Fibroblast of skin of back (primary cell): ENCODE data around the gene DEFB123.

ENCODE experiments used
- DNase-seq: peaks from one replicate; pipeline ENCODE4 v3.0.0-alpha.2; 2013

Gene DEFB123

GRCh38 chr20:31474097-31474436, 33.6 kb downstream of the DEFB123 start:
- DNase-seq = no peak

GRCh38 chr20:31474758-31475427, 34.5 kb downstream of the DEFB123 start, which contains the start of the genes DEFB124 and REM1:
TSS of gene DEFB124 (minus strand) at chr20:31475127. CDS start at chr20:31473013, 2,114 bp downstream.
TSS of gene REM1 (plus strand) at chr20:31475288. CDS start at chr20:31476446, 1,158 bp downstream.
- no peak for DNase-seq

DNA sequence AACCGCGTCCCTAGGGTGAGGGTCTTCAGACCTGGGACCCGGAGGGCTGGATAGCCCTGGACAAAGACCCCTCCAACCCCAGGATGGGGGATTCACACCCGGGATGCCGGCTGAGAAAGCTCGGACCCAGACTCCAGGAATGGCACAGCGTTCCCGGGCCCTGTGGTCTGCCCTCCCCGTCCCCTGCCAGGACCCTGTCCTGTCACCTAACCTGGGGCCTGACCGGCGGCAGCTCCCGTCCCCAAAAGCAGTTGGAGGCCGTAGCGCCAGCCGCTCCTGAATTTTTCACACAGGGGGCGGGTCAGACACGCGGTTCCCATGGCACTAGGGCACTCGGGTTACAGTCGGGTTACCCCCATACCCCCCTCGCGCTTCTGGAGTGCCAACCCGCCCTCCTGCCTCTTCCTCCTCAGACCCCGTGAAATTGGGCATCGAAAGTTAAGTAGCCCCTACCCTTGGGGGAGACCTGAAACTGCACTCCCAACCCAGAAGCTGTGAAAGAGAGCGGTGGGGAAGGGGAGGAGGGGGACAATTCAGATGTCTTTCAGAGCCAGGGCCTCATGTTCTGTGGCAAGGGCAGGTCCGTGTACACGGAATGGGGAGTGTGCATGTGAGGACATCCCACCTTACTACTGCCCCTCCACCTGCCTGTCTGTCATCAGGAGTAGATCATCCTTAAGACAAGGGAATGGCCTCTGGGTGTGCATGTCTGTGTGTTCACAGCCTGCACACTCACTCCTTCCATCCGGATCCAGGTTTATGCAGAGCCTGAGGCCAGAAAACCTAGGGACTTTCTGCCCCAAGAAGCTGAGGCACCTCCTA, 35.3 kb downstream of the DEFB123 start:
- no peak for DNase-seq

GRCh38 chr20:31476294-31476585, 35.8 kb downstream of the DEFB123 start:
- DNase-seq = no peak

- DNase-seq = peak; percentile 22
Observed at GRCh38 chr20:31476643-31477215, 36.3 kb downstream of the DEFB123 start.

DNA sequence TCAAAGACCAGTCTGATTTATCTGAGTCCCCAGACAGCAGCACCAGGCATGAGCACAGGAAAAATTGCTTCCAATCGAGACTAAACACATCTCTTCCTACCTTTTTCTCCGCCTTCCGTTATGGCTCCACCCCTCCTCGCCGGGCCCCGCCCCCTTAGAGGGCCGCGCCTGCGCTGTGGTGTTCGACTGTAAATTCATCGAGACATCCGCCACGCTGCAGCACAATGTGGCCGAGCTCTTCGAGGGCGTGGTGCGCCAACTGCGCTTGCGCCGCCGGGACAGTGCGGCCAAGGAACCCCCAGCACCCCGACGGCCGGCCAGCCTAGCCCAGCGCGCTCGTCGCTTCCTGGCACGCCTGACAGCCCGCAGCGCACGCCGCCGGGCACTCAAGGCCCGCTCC, 43.6 kb downstream of the DEFB123 start:
- DNase-seq = peak; percentile 45

- DNase-seq = peak; percentile 71
Observed at GRCh38 chr20:31485450-31486339, 45.3 kb downstream of the DEFB123 start.

- no peak for DNase-seq
Observed at GRCh38 chr20:31488115-31488514, 47.7 kb downstream of the DEFB123 start.

DNA sequence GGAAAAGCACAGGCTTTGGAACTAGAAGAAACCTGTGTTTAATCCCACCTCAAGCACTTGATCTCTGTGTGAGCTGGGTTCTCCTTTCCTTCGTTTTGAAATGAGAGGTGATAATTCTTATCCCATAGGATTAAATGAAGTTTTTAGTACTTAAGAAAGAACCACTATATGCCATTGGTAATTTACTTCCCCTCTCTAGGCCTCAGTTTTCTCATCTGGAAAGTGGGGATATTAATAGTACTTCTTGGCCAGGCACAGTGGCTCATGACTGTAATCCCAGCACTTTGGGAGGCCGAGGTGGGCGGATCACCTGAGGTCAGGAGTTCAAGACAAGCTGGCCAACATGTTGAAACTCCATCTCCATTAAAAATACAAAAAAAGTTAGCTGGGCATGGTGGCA, 48.7 kb downstream of the DEFB123 start:
- DNase-seq = no peak

DNA sequence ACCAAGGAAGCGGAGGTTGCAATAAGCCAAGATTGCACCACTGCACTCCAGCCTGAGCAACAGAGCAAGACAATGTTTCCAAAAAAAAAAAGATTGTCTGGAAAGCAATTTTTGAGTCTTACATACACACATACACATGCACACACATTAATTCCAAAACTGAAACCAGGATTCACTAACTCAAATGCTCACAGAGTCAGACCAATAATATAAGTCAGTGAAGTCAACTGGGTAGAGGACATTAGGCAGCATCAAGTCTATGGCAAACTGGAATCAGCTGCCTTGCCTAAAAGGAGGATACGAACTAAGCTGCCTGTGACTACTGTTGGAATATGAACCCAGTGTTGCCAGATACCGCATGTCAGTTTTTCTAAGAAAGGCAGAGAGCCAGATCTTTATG, 50.3 kb downstream of the DEFB123 start:
- no peak for DNase-seq

- DNase-seq = peak; percentile 53
Observed at GRCh38 chr20:31494131-31494530, 53.7 kb downstream of the DEFB123 start.

- DNase-seq = peak; percentile 74
Observed at GRCh38 chr20:31496761-31497295, 56.4 kb downstream of the DEFB123 start.

DNA sequence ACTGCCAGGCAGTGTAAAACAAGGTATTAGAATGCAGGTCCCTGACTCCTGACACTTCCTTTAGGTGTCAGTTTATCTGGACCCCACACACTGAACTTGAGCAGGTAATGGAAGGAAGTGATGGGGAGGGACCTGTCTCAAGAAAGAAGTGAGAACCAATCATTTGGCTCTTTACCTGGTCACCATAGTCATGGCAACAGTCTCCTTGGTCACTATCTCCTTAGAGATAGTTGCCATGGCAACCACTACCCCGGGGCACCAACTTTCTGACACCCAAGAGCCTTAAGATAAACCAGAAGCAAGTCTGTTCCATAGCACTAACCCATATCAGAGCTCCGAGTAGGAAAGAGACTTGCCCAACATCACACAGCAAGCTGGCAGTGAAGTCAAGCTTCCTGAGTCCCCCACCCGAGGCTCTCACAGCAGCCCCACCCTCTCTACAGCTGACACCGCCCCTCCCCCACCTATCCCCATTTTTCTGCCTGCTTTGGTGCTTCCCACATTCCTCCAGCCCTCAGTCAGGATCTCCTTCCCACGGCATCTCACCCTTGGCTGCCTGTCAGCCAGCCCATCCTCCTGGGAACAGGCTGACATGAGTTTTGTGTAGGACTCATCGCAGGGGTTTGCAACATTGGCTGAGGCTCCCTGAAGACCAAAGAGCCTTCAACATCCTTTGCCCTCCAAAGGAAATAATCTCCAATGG, 57.6 kb downstream of the DEFB123 start:
- DNase-seq = peak; percentile 94
